Endothelial cell of umbilical vein (primary cell): Measurements from ENCODE around the gene DHX35. TPM values are rescaled to one million over a fixed set of nuclear protein-coding genes. Genes with fewer than 3 reads are reported as not detected.

ENCODE experiments used
- BruUV-seq: library from RNA; stranded (reverse); fragments of 400-500 nt; replicated peaks from 2 replicates; lab custom pipeline; 2021; lab: Mats Ljungman, UMichigan
- CTCF ChIA-PET: fragments of 300-600, 350-600 bp; sonication (Branson Sonifier 250); formaldehyde crosslinking; loops from one replicate; lab custom pipeline; 2021; ENCODE audit warnings: antibody characterized with exemption, inconsistent platforms; lab: Charles Lee
- POLR2A ChIA-PET: fragments of 300-600, 350-600 bp; sonication (Branson Sonifier 250); formaldehyde crosslinking; loops from one replicate; lab custom pipeline; 2021; ENCODE audit warnings: antibody characterized with exemption, inconsistent platforms; lab: Charles Lee
- DNase-seq: peaks from one replicate; pipeline ENCODE4 v3.0.0-alpha.2; 2011; ENCODE audit warnings: low read depth, low spot score
- FAIRE-seq: peaks from 2 replicates; lab custom pipeline; 2011; peaks lifted over from hg19 to GRCh38; lab: Jason Lieb, UNC
- H2AFZ ChIP-seq: 2 replicates; pipeline ENCODE4 v1.6.0; 2012; ENCODE audit warnings: low read depth, low read length, control low read depth, inconsistent platforms
- H3K27ac ChIP-seq: 2 replicates; pipeline ENCODE4 v1.5.1; 2011; ENCODE audit warnings: low read depth, mild to moderate bottlenecking, control low read depth, low read length, moderate library complexity; ENCODE audit not compliant: insufficient read depth
- H3K27me3 ChIP-seq, 2 experiments: 2 replicates each; pipeline versions ENCODE4 v1.6.0 to v1.6.1; 2011; ENCODE audit warnings: low read length in 2 of 2, mixed read lengths in 1 of 2; ENCODE audit not compliant: control insufficient read depth in 2 of 2, insufficient read depth in 2 of 2
- H3K36me3 ChIP-seq, 2 experiments: 2 replicates in 1 of 2; 3 replicates in 1 of 2; pipeline ENCODE4 v1.5.1; 2011; ENCODE audit warnings: low read length in 2 of 2, mild to moderate bottlenecking in 1 of 2, moderate library complexity in 1 of 2; ENCODE audit not compliant: control insufficient read depth in 2 of 2, insufficient read depth in 2 of 2; ENCODE audit errors: extremely low read depth in 1 of 2
- H3K4me1 ChIP-seq: 3 replicates; pipeline ENCODE4 v1.5.1; 2011; ENCODE audit warnings: mild to moderate bottlenecking, low read length; ENCODE audit not compliant: control insufficient read depth, insufficient read depth; ENCODE audit errors: extremely low read depth
- H3K4me2 ChIP-seq: 2 replicates; pipeline ENCODE4 v1.6.1; 2011; ENCODE audit warnings: low read length, control low read depth, mixed read lengths; ENCODE audit not compliant: insufficient read depth
- H3K4me3 ChIP-seq, 3 experiments: fragments of 200-600 bp in 1 of 3; sonication (generic), shearing (Covaris generic) in 1 of 3; replicated peaks in 1 of 3; 2 replicates each; pipeline ENCODE4 v1.5.1; 2011 to 2016; ENCODE audit warnings: control low read depth in 3 of 3, low read length in 3 of 3, mild to moderate bottlenecking in 2 of 3, inconsistent platforms in 1 of 3, low read depth in 1 of 3, moderate library complexity in 1 of 3; ENCODE audit not compliant: insufficient read depth in 1 of 3
- H3K79me2 ChIP-seq: 2 replicates; pipeline ENCODE4 v1.6.0; 2012; ENCODE audit warnings: low read length, inconsistent platforms; ENCODE audit not compliant: control insufficient read depth, insufficient read depth
- H3K9ac ChIP-seq: replicated peaks from 2 replicates; pipeline ENCODE3; 2011; ENCODE audit warnings: low read length, control low read depth; ENCODE audit not compliant: insufficient read depth; ENCODE audit errors: extremely low read depth
- H3K9me1 ChIP-seq: replicated peaks from 3 replicates; pipeline ENCODE4 v1.6.0; 2011; ENCODE audit warnings: mild to moderate bottlenecking, low read length; ENCODE audit not compliant: control insufficient read depth, insufficient read depth; ENCODE audit errors: extremely low read depth
- H3K9me3 ChIP-seq: replicated peaks from 2 replicates; pipeline ENCODE4 v1.5.1; 2012; ENCODE audit warnings: low read length, inconsistent platforms; ENCODE audit not compliant: control insufficient read depth, insufficient read depth
- H4K20me1 ChIP-seq: replicated peaks from 2 replicates; pipeline ENCODE3; 2011; ENCODE audit warnings: mild to moderate bottlenecking, low read length; ENCODE audit not compliant: control insufficient read depth, insufficient read depth; ENCODE audit errors: extremely low read depth
- CTCF ChIP-seq, 2 donors: IDR thresholded peaks; 1 replicate in 1 of 2; 2 replicates in 1 of 2; pipeline ENCODE4 v1.5.1; 2011; ENCODE audit warnings: low read length in 2 of 2, mild to moderate bottlenecking in 2 of 2, moderate library complexity in 2 of 2, control low read depth in 1 of 2, inconsistent platforms in 1 of 2, low read depth in 1 of 2; ENCODE audit not compliant: insufficient read depth in 1 of 2; ENCODE audit errors: extremely low read depth in 1 of 2
- EZH2 ChIP-seq: IDR thresholded peaks from 2 replicates; pipeline ENCODE4 v1.6.1; 2012; ENCODE audit warnings: borderline replicate concordance, low read depth, mild to moderate bottlenecking, moderate library complexity, low read length, inconsistent platforms; ENCODE audit not compliant: severe bottlenecking
- FOS ChIP-seq: IDR thresholded peaks from 2 replicates; pipeline ENCODE4 v1.6.1; 2011; ENCODE audit warnings: mild to moderate bottlenecking, low read length, moderate library complexity, borderline replicate concordance; ENCODE audit not compliant: insufficient read depth
- GATA2 ChIP-seq: IDR thresholded peaks from 2 replicates; pipeline ENCODE4 v1.7.0; 2011; ENCODE audit warnings: low read depth, mild to moderate bottlenecking, moderate library complexity, mixed read lengths, low read length; ENCODE audit not compliant: insufficient read length, insufficient read depth
- JUN ChIP-seq: IDR thresholded peaks from 2 replicates; pipeline ENCODE4 v1.6.1; 2011; ENCODE audit warnings: borderline replicate concordance, low read depth; ENCODE audit not compliant: insufficient read length, insufficient read depth
- MYC ChIP-seq: IDR thresholded peaks from one replicate; pipeline ENCODE4 v1.6.1; 2011; ENCODE audit warnings: mild to moderate bottlenecking, low read depth, low read length
- POLR2A ChIP-seq: IDR thresholded peaks from 2 replicates; pipeline ENCODE4 v1.6.1; 2012; ENCODE audit warnings: low read depth, mild to moderate bottlenecking, control low read depth, low read length
- POLR2AphosphoS5 ChIP-seq: IDR thresholded peaks from 2 replicates; pipeline ENCODE4 v1.6.1; 2012; ENCODE audit warnings: low read depth, mild to moderate bottlenecking, control low read depth, low read length, moderate library complexity; ENCODE audit not compliant: insufficient read depth
- dilution Hi-C: fragments of 300-500 bp; cut with MboI; formaldehyde crosslinking; loops from one replicate; pipeline ENCODE4 v1.15.0; 2019; ENCODE audit warnings: low sequenced_read_pairs; ENCODE audit not compliant: extremely low pct_ligation_motif_present
- intact Hi-C: fragments of 100-400 bp; cut with micrococcal nuclease; formaldehyde crosslinking; loops from one replicate; pipeline ENCODE4 v1.10.0; 2022
- polyA plus RNA-seq, 4 experiments: library from polyadenylated mRNA; depleted of rRNA in 3 of 4; stranded (reverse) in 3 of 4; unstranded in 1 of 4; fragments of >200 nt; gene quantifications; 2 replicates each; pipeline versions ENCODE4 v1.2.1 to v1.2.3, GENCODE V29; 2011 to 2012; ENCODE audit warnings: missing spikeins in 1 of 4
- total RNA-seq: library from RNA; stranded (reverse); gene quantifications from 2 replicates; pipeline ENCODE4 v1.2.3, GENCODE V29; 2021
- TF ChIP-seq, protein P1 (sequence below): IDR thresholded peaks from 2 replicates; pipeline ENCODE4 v1.6.1; 2011; ENCODE audit not compliant: insufficient read depth, insufficient read length

The DHX35 gene
- total and polyA plus RNA-seq, 2 donors (not counting 3 experiments of a cell fraction or from before 2014, with no cell fraction given): 10.0 to 13.0 TPM

- CTCF ChIA-PET: interaction anchor here (0.8 to 1.4 kb wide), 4 partner anchors 9 to 79 kb away, joined by 3 to 4 read pairs (median 4); partner anchors contain the start of gene FAM83D
- POLR2A ChIA-PET: interaction anchor here (0.6 kb wide), 1 partner anchor 11 kb away, joined by 3 read pairs; no protein-coding TSS in a partner anchor
- intact Hi-C loops: no loop called here
Measured at GRCh38 chr20:39004508-39004907, 42.4 kb downstream of the DHX35 start.

More at GRCh38 chr20:39004508-39004907, 42.4 kb downstream of the DHX35 start:
- Histone ChIP-seq H3K27me3 (no peaks in the 10 kb centered on the region), H3K27ac (no peak overlapping the region), H3K9ac (no peak overlapping the region), H3K4me3 (no peak overlapping the region), H3K36me3 (peaks cover 7 to 15% of the 10 kb centered on the region in 2 experiments), H3K4me1 (peaks cover 13% of the 10 kb centered on the region), H3K4me2 (no peak overlapping the region), H3K9me3 (no peaks in the 10 kb centered on the region), H4K20me1 (no peaks in the 10 kb centered on the region), H3K79me2 (no peaks in the 10 kb centered on the region), H2AFZ (no peak overlapping the region), H3K9me1 (no peaks in the 10 kb centered on the region)
- DNase-seq (no peak), FAIRE-seq (no peak)
- TF ChIP-seq EZH2 (no peak), FOS (no peak), JUN (no peak), MYC (no peak), POLR2A (no peak), POLR2AphosphoS5 (no peak), CTCF (IDR thresholded peaks at IDR 0.05; ENCODE audit: extremely low read depth in 1 of 2, insufficient read depth in 1 of 2, low read depth in 1 of 2, low read length in 2 of 2) (no peak), GATA2 (no peak)
- TF ChIP-seq, protein P1, sequence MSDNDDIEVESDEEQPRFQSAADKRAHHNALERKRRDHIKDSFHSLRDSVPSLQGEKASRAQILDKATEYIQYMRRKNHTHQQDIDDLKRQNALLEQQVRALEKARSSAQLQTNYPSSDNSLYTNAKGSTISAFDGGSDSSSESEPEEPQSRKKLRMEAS: no peak
- BruUV-seq: no TSS peak
- dilution Hi-C loops: no loop called here
